K562 (cell line): ENCODE measurements around the gene POP7.

ENCODE experiments used
- BDP1 ChIP-seq: IDR thresholded peaks from 3 replicates; pipeline ENCODE4 v1.6.1; 2011; ENCODE audit not compliant: insufficient read length, insufficient read depth
- CBX5 ChIP-seq: IDR thresholded peaks from 2 replicates; pipeline ENCODE4 v1.6.1; 2014; ENCODE audit warnings: low read depth, borderline replicate concordance
- NFYB ChIP-seq: IDR thresholded peaks from 2 replicates; pipeline ENCODE4 v1.6.1; 2011; ENCODE audit warnings: mild to moderate bottlenecking, moderate library complexity; ENCODE audit not compliant: insufficient read length; ENCODE audit errors: extremely low read depth
- POLR2A ChIP-seq: fragments of 450-650 bp; conservative IDR thresholded peaks from 2 replicates; pipeline ENCODE4 v1.6.1; 2016
- POLR2AphosphoS5 ChIP-seq: IDR thresholded peaks from 2 replicates; pipeline ENCODE4 v1.6.1; 2011; ENCODE audit warnings: mild to moderate bottlenecking, low read depth, low read length, moderate library complexity; ENCODE audit not compliant: control insufficient read depth, insufficient read depth
- WHSC1 ChIP-seq: IDR thresholded peaks from one replicate; pipeline ENCODE4 v1.6.1; 2012; ENCODE audit warnings: low read length, control low read depth, inconsistent platforms
- ZC3H11A ChIP-seq: IDR thresholded peaks from 2 replicates; pipeline ENCODE4 v1.6.1; 2012; ENCODE audit warnings: low read depth, low read length, improper control_type of control experiment
- ZFP30 ChIP-seq: fragments of 250-450 bp; sonication (Bioruptor Pico); IDR thresholded peaks from 2 replicates; pipeline ENCODE4 v1.8.0; 2022; ENCODE audit warnings: moderate library complexity, mild to moderate bottlenecking, inconsistent platforms, borderline replicate concordance

DNA sequence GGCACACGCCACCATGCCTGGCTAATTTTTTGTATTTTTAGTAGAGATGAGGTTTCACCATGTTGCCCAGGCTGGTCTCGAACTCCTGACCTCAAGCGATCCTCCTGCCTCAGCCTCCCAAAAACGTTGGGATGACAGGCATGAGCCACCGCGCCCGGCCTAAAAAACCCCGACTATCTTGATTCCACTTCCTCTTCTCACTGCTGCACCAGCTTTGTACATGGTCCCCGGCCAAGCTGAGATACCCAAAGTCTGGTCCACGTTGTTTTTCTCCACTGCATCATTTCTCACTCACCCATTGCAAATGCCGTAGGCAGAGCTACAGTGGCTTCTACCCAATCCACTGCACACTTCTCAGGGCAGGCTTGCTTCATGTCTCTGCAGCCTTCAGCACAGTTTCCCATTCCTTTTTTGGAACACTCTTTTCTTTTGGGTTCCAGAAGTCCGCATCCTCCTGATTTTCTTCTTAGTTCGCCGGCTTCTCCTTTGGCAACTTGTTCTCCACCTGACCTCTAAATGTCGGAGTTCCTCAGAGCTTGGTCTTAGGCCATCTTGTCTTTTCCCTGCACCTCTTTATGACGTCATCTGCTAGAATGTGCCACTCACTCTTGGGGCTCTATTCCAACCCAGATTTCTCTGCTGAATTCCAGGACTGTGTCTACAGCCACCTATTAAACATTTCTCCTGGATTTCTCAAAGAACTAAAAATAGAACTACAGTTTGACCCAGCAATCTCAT lies 38.4 kb upstream of the POP7 start:
- TF ChIP-seq WHSC1 (no peak), POLR2A (no peak), ZC3H11A (no peak), NFYB (no peak), CBX5 (no peak), BDP1 (no peak), POLR2AphosphoS5 (no peak), ZFP30 (CRISPR knock-in tag) (no peak)
